Dermis microvascular lymphatic vessel endothelial cell (primary cell): Measurements from ENCODE around the gene LPIN1. TPM values are rescaled to one million over a fixed set of nuclear protein-coding genes. Genes with fewer than 3 reads are reported as not detected.

ENCODE experiments used
- DNase-seq, 2 donors: peaks; one replicate each; pipeline versions ENCODE4 v3.0.0 to v3.0.0-alpha.2; 2010; ENCODE audit warnings: low read depth in 2 of 2
- total RNA-seq: library from RNA; depleted of rRNA; stranded (reverse); fragments of >200 nt; gene quantifications from 2 replicates; pipeline ENCODE4 v1.2.1, GENCODE V29; 2014

Gene LPIN1
- total RNA-seq, 1 donor from 2014 or later: 14.1 TPM

DNA sequence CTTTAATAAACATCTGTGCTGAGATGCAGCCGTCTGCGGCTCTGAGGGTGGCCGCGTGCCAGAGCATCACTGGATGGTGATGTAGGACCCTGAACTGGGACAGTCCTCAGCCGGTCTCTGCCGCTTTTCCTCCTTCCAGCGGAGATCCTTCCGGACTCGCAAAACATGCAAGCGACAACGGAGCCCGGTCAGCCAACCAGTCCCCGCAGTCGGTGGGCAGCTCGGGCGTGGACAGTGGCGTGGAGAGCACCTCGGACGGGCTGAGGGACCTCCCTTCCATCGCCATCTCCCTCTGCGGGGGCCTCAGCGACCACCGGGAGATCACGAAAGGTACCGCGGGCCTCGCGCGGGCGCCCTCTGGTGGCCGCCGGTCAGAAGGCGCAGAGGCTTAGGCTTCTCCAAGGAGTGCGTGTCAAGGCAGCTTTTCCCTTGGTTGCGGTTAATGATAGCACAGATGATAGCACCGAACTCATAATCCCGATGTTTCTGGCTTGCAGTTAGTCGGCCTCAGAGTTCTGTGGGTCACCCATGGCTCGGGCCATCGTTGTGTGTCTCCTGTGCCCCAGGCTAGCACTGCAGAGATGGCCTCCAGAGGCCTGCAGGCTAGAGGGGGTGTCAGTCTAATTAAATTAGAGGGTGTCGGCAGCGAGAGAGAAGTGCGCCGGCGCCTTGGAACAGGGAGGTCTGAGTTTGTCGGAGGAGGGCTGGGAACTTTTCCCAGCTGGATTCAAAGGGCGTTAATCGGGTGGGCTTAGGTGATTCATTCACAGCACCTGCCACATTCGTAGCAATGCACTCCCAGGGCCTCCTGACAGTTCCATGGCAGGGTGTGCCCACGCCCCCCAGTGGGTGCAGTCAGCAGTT lies 38.5 kb downstream of the LPIN1 start:
- peak in 1 of 2 donors; percentile 40 for DNase-seq

DNA sequence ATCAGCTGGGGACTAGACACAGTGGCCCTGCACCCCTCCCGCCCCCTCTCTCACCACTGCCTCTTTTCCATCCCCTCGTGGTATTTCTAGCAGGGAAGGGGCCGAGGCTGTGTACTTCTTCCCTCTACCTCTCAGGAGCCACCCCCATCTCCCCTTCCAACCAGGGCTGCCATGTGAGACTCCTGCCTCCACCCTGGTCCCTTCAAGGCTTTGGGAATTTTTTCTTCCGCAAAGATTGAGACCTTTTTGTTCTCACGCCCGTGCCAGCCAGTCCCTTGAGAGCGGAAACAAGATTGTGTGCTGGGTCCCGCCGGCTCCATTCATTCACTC lies 39.1 kb downstream of the LPIN1 start:
- DNase-seq: no peak

DNA sequence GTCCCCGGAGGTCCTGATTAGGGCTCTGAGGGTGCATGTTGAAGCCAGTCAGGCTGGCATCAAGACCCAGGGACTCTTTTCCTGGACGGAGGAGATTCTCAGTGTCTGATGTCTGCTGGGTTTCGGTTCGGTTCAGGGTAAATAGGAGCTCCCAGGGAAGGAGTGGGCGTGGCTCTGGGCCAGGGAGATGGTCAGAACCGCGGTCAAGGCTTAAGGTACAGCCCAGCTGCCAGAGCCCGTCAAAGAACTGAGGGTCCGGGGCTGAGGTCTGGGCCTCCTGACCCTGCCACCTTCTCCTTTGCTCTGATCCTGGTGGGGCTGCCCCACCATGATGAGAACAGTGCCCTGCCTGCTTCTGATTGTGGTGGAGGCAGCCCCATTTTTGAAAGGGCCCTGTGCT lies 39.8 kb downstream of the LPIN1 start:
- no peak for DNase-seq

DNA sequence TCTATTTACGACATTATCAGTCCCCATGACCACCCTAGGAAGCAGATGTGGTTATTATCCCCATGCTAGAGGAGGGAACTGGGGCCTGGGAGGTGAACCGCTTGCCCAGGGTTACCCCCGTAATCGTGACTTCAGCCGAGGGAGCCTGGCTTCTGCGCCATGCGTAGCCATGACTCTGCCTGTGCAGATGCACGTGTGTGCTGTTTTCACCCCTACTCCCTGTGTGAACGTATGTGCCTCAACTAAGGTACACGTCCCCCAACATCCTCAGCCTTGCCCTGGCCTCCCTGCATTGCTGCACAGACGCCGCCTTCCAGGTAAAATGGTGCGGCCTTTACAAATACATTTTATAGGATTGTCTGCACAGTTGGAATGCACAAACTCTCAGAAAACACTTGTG lies 40.2 kb downstream of the LPIN1 start:
- DNase-seq: no peak

DNA sequence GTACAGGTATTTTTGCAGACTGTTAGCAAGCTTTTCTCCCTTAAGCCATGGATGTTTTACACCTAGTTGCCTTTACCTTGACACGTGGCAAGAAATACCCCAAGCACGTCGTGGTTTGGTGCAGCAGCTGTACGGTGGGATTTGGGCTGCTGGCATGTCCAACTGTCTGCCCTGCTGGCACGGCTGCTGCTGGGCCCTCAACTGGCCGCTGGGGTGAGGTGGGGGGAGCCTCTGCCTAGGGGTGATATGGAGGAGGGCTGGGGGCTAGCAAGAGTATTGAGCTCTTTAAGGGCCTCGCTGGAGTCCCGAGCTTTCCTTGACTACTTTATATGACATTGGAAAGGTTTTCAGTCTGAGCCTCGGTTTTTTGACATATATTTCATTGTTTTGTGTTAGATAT lies 41.6 kb downstream of the LPIN1 start:
- no peak for DNase-seq

DNA sequence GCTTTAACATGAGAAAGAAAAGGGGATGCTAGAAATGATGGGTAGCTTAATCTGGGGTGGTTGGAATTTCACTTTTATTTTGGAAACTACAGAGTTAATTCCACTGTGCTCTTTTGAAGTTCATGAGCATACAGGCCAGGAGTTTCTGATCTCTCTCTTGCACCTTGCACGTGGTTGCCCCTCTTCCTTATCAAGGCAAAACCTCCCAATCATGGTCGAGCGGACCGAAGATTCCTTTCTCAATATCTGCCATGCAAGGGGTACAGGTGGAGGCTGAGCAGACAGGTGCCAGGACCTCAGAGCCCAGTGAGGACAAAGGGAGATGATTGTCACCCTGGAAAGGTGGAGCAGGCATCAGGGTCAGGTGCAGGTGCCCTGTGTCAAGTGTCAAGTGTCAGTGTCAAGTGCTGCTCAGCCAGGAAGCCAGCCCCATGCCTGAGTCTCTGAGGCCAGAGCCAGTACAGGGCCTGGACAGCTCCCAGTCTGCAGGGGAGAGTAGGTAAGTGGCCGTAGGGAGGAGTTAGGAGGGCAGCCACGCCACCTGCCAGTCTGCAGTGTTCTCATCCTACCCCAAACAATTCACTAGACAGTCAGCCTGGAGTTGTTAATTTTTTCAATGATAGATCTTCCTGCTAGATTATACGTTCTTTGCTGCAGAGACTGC lies 42.2 kb downstream of the LPIN1 start:
- DNase-seq: no peak

DNA sequence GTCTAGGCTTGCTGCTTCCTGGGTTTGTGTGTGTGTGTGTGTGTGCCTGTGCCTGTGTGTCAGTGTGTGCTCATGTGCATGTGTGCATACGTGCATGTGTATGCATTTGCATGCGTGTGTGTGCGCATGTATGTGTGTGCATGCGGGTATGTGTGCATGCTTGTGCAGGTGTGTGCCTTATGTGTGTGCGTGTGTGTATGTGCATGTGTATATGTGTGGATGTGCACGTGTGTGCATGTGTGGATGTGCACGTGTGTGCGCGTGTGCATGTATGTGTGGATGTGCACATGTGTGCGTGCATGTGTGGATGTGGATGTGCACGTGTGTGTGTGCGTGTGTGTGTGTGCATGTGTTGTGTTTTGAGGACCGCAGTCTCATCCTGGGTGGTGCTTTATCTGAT lies 42.8 kb downstream of the LPIN1 start:
- DNase-seq: no peak

DNA sequence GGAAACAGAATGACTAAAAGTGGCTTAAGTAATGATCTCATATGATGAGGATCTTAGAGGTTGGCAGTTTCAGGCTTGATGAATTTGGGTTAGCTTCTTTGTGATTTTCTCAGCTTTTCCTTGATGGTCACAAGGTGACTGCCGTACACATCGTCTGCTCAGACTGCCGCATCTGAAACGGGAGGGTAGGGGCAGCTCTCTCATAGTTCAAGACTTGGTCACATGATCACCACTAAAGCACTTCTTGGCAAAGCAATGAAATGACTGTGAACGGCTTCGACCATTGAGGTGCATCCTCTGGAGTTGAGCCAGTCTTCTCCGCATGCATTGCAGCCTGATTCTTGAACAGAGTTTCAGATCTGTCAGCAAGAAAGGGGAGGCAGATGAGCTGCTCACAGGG lies 43.8 kb downstream of the LPIN1 start:
- no peak for DNase-seq

DNA sequence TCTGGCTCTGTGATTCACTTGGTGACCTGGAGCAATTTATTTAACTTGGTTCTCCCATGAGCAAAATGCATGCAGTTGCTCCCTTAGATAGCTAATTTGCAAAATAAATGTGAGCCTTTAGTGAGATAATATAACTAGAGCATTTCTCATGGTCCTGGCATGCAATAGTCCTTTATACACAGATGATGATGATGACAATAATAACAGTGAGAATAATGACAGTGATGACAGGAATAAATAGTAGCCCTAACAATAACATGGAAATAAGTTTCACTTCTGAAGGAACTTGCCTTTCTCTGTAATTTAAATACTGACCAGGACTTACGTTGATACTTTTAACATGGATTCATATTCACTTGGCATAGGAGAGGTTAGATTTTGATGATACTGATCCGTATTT lies 49.2 kb downstream of the LPIN1 start:
- no peak for DNase-seq

DNA sequence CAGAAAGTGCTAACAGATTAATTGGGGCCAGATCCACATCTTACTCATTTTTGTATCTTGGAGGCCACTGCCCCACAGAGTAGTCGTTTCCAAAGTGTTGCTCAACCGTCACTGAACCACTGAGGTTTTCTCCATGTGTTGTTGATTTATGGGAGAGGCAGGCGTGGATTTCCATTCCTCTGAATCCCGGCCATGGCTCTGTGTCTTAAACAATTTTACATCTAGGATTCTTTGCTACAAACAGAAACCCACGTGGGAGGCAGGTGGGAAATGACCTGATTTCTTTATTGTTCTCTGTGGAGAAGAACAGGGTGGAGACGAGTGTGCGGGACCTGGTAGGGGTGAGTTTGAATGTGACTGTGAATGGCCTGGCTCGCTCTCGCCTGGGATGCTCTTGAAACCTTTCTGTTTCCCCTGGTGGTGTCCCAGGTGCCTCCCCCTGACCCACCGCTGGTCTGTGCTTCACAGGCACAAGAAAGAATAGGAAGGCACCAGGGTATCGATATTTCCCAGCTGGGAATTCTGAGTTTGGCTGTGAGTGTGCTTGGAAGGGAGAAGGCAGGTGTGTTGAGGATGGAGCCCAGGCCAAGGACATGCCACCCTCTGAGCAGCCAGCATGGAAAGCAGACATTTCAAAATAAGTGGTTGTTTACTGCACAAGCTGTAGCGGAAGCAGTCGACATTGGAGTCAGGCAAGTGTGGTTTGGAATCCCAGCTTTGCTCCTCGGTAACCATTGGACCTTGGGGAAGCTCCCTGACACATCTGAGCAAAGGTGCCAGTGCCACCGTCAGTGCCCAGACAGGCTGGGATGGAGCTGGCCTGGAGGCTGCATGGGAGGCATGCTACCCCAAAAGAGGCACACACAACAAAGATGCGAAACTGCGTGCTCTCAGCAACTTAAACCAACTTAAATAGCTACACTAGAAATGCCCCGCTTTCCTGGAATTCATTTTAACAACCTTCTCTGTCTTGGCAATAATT lies 50.0 kb downstream of the LPIN1 start:
- no peak for DNase-seq

DNA sequence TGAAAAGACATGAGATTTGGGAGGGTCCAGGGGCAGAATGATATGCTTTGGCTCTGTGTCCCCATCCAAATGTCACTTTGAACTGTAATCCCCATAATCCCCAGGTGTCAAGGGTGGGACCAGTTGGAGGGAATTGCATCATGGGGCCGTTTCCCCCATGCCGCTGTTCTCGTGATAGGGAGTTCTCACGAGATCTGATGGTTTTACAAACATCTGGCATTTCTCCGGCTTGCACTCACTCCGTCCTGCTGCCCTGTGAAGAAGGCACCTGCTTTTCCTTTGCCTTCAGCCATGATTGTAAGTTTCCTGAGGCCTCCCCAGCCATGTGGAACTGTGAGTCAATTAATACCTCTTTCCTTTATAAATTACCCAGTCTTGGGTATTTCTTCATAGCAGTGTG lies 51.4 kb downstream of the LPIN1 start:
- no peak for DNase-seq

DNA sequence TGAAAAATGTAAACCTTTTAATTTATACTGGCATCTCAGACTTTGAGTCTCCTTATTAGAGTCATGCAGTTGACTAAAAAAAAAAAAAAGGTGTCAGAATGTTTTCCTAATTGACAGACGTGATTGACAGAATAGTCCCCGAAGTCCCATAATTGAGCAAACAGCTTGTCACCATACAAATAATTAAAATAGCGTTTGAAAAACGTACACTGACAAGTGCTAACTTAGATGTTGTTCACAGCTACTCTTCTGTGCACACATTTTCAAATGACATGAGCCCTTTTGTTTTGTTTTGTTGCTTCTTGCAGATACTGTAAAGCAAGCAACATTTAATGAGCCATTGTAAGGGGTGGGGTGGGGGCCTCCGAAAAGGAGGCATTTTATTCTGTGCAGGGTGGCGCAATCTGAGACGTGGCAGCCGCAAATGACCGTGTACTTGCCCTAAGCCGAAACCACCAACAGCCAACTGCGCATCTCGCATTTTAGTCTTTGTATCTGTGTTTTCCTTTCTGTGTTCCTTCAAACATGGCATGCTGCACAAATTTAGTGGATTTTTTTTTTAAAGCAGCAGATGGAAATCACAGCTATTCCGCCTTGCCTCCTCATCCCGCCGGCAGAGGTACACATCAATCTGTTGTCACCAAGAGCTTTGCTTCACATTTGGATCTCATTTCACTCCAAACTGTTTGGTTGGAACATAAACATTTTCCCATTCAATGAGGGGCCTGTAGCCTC lies 52.4 kb downstream of the LPIN1 start:
- DNase-seq: no peak

DNA sequence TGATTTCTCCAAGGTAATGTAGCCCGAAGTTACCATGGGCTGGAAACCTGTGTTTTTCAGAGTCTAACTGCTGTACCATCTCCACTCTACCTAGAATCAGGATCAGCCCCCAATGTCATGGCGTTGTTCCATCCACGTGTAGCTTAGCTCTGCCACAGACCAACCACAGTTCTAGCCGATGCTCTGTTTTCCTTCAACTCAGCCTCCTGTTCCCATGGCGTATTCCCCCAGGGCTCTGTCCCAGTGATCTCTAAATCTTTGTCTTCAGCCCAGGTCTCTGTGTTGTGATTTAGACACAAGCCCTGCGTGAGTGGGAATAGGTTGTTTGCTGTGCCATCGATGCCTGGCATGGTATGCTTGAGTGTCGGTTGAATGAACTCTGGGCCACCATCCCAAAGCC lies 53.4 kb downstream of the LPIN1 start:
- no peak for DNase-seq

DNA sequence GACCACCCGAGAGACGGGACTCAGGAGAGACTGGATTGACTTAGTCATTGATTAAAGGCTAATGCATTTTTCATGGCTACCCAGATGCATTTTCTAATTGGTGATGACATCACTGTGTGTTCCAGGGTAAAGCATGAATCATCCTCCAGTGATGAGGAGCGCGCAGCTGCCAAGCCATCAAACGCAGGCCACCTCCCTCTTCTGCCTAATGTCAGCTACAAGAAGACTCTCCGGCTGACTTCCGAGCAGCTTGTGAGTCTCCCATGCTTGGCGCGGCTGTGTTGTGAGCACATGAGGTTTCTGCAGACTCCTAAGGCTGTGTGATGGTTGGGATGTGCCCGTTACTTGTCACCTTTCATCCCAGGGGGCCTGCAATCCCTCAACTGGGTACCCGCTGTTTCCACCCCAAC lies 56.4 kb downstream of the LPIN1 start:
- no peak for DNase-seq

DNA sequence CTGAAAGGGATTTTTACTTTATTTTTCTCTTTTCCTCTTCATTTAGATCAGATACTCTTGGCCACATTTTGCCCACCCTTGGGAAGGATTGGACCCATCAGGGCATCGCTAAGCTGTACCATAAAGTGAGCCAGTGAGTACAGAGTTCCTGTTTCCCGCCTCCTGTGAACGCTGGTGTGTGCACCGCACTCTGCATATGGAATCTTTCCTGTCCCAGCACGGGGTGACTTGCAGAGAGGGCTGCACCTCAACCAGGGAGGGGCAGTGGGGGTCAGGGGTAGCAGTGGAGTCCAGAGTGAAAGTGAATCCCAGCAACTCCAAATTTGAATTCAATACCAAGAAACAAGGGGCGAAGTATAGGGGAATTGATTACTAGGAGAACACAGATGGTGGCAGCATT lies 58.6 kb downstream of the LPIN1 start:
- DNase-seq: no peak

DNA sequence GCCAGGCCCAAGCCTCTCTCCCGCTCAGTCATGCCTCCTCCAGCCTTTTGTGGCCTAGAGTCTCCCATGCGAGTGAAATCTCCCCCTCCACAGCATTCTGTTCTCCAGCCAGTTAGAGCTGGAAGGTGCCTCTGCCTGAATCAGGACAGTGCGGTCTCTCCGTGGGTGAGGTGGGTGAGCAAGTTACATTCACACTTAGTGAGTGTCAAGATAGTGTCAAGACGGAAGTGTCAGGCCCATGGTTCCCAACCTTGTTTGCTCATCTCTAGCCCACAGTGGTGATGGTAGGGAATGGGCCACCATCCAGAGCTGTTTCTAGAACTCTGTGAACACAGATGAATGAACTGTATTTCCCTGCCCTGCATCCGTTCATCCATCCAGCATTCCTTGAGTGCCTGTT lies 59.5 kb downstream of the LPIN1 start:
- DNase-seq: no peak

DNA sequence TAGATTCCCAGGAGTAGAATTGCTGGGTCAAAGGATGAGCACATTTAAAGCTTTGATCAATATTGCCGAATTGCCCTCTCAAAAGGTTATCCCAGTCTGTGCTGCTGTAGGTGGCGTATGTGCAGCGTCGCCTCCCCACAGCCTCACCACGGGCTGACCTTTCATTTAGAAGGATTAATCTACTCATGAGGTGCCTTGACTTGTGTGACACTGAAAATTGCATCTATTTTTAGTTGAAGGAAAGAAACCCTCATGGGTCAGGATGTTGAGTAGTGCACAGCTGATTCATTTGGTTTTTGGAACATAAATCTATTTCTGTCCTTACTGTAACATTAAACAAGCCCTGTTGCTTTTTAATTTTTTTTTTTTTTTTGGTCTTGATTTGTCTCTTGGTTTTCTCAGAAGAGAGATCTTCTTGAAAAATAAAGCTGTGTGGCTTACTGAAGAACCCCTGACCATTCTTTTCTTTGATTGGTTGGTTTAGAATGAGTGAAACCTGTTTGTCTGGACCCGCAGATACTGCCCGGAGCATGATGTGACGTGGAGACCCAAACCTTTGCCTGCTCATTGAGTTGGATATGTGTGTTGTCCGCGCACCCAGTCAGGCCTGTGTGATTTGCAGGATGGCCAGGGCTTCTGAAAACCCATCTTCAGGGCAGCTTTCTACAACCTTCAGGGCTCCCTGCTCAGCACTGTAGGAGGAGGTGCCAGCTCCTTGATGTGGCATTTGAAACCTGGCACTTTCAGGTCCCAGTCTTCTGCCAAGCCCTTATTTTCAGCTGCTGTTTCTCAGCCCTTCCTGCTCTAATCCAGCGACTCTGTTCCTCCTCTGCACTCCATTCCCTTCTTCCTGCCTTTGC lies 61.0 kb downstream of the LPIN1 start:
- DNase-seq: no peak

DNA sequence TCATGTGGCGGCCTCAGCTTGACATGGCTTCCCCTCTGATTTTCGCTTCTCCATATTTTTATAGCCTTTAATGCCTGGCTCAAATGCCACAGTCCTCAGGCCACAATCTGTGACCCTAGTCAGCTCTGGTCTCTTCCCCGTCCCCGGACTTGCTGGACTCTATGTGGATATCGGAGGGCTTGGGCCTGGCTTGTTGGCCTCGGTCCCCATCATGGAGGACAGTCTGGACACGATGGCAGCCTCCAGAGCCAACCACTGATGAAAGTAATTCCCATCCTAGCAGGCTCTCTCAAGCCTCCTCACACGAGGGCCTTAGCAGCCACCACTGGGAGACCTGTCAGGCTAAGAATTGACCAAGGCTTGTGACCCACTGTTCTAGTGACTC lies 61.6 kb downstream of the LPIN1 start:
- DNase-seq: no peak

DNA sequence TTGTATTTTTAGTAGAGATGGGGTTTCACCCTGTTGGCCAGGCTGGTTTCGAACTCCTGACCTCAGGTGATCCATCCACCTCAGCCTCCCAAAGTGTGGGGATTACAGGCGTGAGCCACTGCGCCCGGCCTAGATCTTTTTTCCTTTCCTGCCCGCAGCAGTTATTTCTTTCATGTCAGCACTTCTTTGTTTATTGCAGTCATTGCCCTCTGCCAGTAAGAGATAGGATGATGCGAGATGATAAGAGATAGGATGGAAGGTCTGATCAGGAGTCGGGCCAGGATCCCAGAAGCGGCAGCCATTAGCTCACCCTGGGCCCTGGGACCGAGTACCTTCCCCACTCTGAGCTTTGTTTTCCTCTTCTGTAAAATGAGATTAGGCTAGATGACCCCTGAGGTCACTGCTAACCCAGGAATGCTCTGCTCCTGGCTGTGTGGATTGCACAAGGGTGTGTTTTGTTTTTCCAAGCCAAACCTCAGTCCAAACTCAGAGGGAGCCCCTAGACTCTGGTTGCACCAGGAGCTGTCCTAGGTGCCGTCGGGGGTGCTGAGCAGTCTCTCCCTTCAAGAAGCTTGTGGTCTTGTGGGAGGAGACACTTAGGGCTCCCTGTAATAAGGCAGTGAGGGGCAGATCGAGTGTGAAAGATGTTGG lies 63.3 kb downstream of the LPIN1 start:
- DNase-seq: no peak
